ENCODE data around the gene CLIP4. TPM values are rescaled to one million over a fixed set of nuclear protein-coding genes. Genes with fewer than 3 reads are reported as not detected.

The CLIP4 gene
- total and polyA plus RNA-seq, 2 of the 4 experiments (the other 2 are of a cell fraction), result 29.7 to 66.3 TPM

GRCh38 chr2:29220506-29221270, 105.5 kb downstream of the CLIP4 start:
- 58% methylated on average over 5 of the region's 12 CpGs; no CpG with 5 or more reads in 1 of the 2 experiments for WGBS, 2 experiments (ENCODE audit: extremely low coverage in 2 of 2, insufficient read length in 1 of 2)
- H3K14ac ChIP-seq (replicated peaks; ENCODE audit: low read depth, low read length), result no peak overlapping the region
- no peak for ATAC-seq (ENCODE audit: low read depth)

More at GRCh38 chr2:29220506-29221270, 105.5 kb downstream of the CLIP4 start:
- no peak overlapping the region for H2BK15ac ChIP-seq (ENCODE audit: low read depth, low read length)
- no peak overlapping the region for H3K4me3 ChIP-seq (ENCODE audit: insufficient read depth, low read depth, low read length)
- H2BK5ac ChIP-seq (ENCODE audit: low read depth, low read length, poor library complexity, severe bottlenecking), result no peak overlapping the region
- H4K8ac ChIP-seq (ENCODE audit: low read depth in 2 of 2, low read length in 2 of 2), result no peak overlapping the region
- no peaks in the 10 kb centered on the region for H3K9me1 ChIP-seq (ENCODE audit: insufficient read depth, low read length)
- in situ Hi-C loops (cut with MboI; ENCODE audit: low sequenced_read_pairs), result no loop called here
- H2AFZ ChIP-seq (replicated peaks; ENCODE audit: low read length, poor library complexity), result no peak overlapping the region
- H3K9ac ChIP-seq (ENCODE audit: low read depth, low read length), result no peak overlapping the region
- H2AK9ac ChIP-seq (replicated peaks; ENCODE audit: low read depth, low read length, poor library complexity), result no peak overlapping the region
- H3K9me3 ChIP-seq (ENCODE audit: control insufficient read depth, insufficient read depth, low read length), result no peaks in the 10 kb centered on the region
- dilution Hi-C loops (cut with HindIII; ENCODE audit: low sequenced_read_pairs, unreplicated experiment), result no loop called here
- no peaks in the 10 kb centered on the region for H3K79me1 ChIP-seq (ENCODE audit: low read depth in 1 of 2, low read length in 2 of 2)
- H2AK5ac ChIP-seq (ENCODE audit: low read depth, low read length), result no peak overlapping the region
- no peak overlapping the region for H3K4ac ChIP-seq (ENCODE audit: low read depth, low read length)
- H4K5ac ChIP-seq (ENCODE audit: low read depth, low read length), result no peak overlapping the region
- no peak overlapping the region for H2BK20ac ChIP-seq (ENCODE audit: low read depth, low read length)
- no peak overlapping the region for H3K56ac ChIP-seq (ENCODE audit: extremely low read depth, insufficient read depth, low read length)
- H3K4me1 ChIP-seq (ENCODE audit: control insufficient read depth, insufficient read depth, low read length), result peaks cover 2% of the 10 kb centered on the region; the same call in 1 of the 2 replicates
- POLR2A ChIA-PET (ENCODE audit: unreplicated experiment), result no interaction called here
- peaks cover 37% of the 10 kb centered on the region for H3K27me3 ChIP-seq (ENCODE audit: control insufficient read depth, insufficient read depth, low read length)
- H3K23ac ChIP-seq (ENCODE audit: low read depth, low read length), result no peak overlapping the region
- no peaks in the 10 kb centered on the region for H4K20me1 ChIP-seq (ENCODE audit: insufficient read depth, low read length)
- DNase-seq, result no peak
- H3K18ac ChIP-seq (ENCODE audit: low read depth, low read length), result no peak overlapping the region
- intact Hi-C loops (cut with micrococcal nuclease), result no loop called here
- CTCF ChIA-PET, result no interaction called here
- BruUV-seq (replicated peaks), result no TSS peak
- H2BK120ac ChIP-seq (ENCODE audit: low read depth, low read length), result no peak overlapping the region
- no peak overlapping the region for H4K91ac ChIP-seq (ENCODE audit: insufficient read depth, low read depth, low read length)
- H3K36me3 ChIP-seq (ENCODE audit: control insufficient read depth, insufficient read depth, low read length), result no peaks in the 10 kb centered on the region
- H3K4me2 ChIP-seq (ENCODE audit: low read depth, low read length), result no peak overlapping the region
- TF ChIP-seq BHLHE40 (IDR thresholded peaks at IDR 0.05; ENCODE audit: low read depth, low read length) (no peak), USF2 (IDR thresholded peaks at IDR 0.05; ENCODE audit: low read depth, low read length) (no peak), RFX5 (IDR thresholded peaks at IDR 0.05; ENCODE audit: low read depth, low read length) (no peak), RAD21 (IDR thresholded peaks at IDR 0.05; ENCODE audit: low read length) (no peak), CHD1 (IDR thresholded peaks at IDR 0.05; ENCODE audit: low read depth, low read length) (no peak), CEBPB (IDR thresholded peaks at IDR 0.05; ENCODE audit: low read depth, low read length) (no peak), POLR2A (IDR thresholded peaks at IDR 0.05; ENCODE audit: low read depth, low read length) (no peak), MXI1 (IDR thresholded peaks at IDR 0.05; ENCODE audit: borderline replicate concordance, low read depth, low read length) (no peak), SMC3 (IDR thresholded peaks at IDR 0.05; ENCODE audit: low read depth, low read length) (no peak), MAFK (IDR thresholded peaks at IDR 0.05; ENCODE audit: low read depth, low read length) (no peak), FOS (IDR thresholded peaks at IDR 0.05; ENCODE audit: low read depth, low read length) (no peak), RCOR1 (IDR thresholded peaks at IDR 0.05; ENCODE audit: insufficient replicate concordance, low read length) (no peak), MAZ (IDR thresholded peaks at IDR 0.05; ENCODE audit: borderline replicate concordance, low read depth, low read length) (no peak), NFE2L2 (IDR thresholded peaks at IDR 0.05; ENCODE audit: low read depth, low read length) (no peak), ELK1 (IDR thresholded peaks at IDR 0.05; ENCODE audit: borderline replicate concordance, low read depth, low read length) (no peak)
- TF ChIP-seq, protein P1, sequence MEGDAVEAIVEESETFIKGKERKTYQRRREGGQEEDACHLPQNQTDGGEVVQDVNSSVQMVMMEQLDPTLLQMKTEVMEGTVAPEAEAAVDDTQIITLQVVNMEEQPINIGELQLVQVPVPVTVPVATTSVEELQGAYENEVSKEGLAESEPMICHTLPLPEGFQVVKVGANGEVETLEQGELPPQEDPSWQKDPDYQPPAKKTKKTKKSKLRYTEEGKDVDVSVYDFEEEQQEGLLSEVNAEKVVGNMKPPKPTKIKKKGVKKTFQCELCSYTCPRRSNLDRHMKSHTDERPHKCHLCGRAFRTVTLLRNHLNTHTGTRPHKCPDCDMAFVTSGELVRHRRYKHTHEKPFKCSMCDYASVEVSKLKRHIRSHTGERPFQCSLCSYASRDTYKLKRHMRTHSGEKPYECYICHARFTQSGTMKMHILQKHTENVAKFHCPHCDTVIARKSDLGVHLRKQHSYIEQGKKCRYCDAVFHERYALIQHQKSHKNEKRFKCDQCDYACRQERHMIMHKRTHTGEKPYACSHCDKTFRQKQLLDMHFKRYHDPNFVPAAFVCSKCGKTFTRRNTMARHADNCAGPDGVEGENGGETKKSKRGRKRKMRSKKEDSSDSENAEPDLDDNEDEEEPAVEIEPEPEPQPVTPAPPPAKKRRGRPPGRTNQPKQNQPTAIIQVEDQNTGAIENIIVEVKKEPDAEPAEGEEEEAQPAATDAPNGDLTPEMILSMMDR (conservative IDR thresholded peaks at IDR 0.05; ENCODE audit: low read depth, low read length), result no peak
- no peak overlapping the region for H3K27ac ChIP-seq (ENCODE audit: insufficient read depth, low read length)
